ENCODE data around the gene CDCP2.

- no peak for TF ChIP-seq CTCF (IDR thresholded peaks at IDR 0.05; ENCODE audit: borderline replicate concordance, extremely low read depth, low read length, poor library complexity, severe bottlenecking)
- TF ChIP-seq EZH2 (IDR thresholded peaks at IDR 0.05; ENCODE audit: borderline replicate concordance, low read depth, low read length, severe bottlenecking): no peak
These were observed 37.8 kb downstream of the CDCP2 start for GRCh38 chr1:54114955-54115354.
